OCI-LY1 (cell line): ENCODE results near the gene PPP2R3B.

ENCODE experiments used
- H2AFZ ChIP-seq: fragments of 200-600 bp; sonication (generic), shearing (Covaris generic); 2 replicates; pipeline ENCODE4 v1.6.0; 2014; ENCODE audit warnings: antibody characterized with exemption, mild to moderate bottlenecking, low read length
- H3F3A ChIP-seq: fragments of 200-600 bp; sonication (generic), shearing (Covaris generic); 2 replicates; pipeline ENCODE4 v1.6.0; 2014; ENCODE audit warnings: mild to moderate bottlenecking, antibody characterized with exemption, low read length, moderate library complexity; ENCODE audit not compliant: insufficient read depth
- H3K27ac ChIP-seq: fragments of 200-600 bp; sonication (generic); 2 replicates; pipeline ENCODE4 v1.5.1; 2014; ENCODE audit warnings: low read length, mixed run types, mild to moderate bottlenecking, low read depth; ENCODE audit not compliant: poor library complexity, severe bottlenecking
- H3K27me3 ChIP-seq: fragments of 200-600 bp; sonication (generic); 2 replicates; pipeline ENCODE4 v1.6.0; 2014; ENCODE audit warnings: antibody characterized with exemption, mild to moderate bottlenecking, low read length, moderate library complexity; ENCODE audit not compliant: insufficient read depth
- H3K36me3 ChIP-seq: fragments of 200-600 bp; sonication (generic); 2 replicates; pipeline ENCODE4 v1.6.1; 2014; ENCODE audit warnings: mild to moderate bottlenecking, antibody characterized with exemption, low read length, moderate library complexity, mixed read lengths; ENCODE audit not compliant: insufficient read depth
- H3K4me1 ChIP-seq: fragments of 200-600 bp; sonication (generic); 2 replicates; pipeline ENCODE4 v1.5.1; 2014; ENCODE audit warnings: mild to moderate bottlenecking, low read length, moderate library complexity; ENCODE audit not compliant: insufficient read depth, severe bottlenecking
- H3K4me2 ChIP-seq: fragments of 200-600 bp; sonication (generic), shearing (Covaris generic); 2 replicates; pipeline ENCODE4 v1.6.1; 2014; ENCODE audit warnings: low read length
- H3K4me3 ChIP-seq: fragments of 200-600 bp; sonication (generic); 2 replicates; pipeline ENCODE4 v1.5.1; 2014; ENCODE audit warnings: low read length, low read depth, mild to moderate bottlenecking, mixed read lengths; ENCODE audit not compliant: poor library complexity, severe bottlenecking
- H3K79me2 ChIP-seq: fragments of 200-600 bp; shearing (Covaris generic); 2 replicates; pipeline ENCODE4 v1.6.1; 2016; ENCODE audit warnings: mixed run types, low read length, mixed read lengths; ENCODE audit not compliant: insufficient read depth
- H3K9ac ChIP-seq: fragments of 200-600 bp; sonication (generic), shearing (Covaris generic); 2 replicates; pipeline ENCODE4 v1.6.1; 2014; ENCODE audit warnings: mild to moderate bottlenecking, low read length, mixed read lengths
- H3K9me2 ChIP-seq: fragments of 200-600 bp; sonication (generic), shearing (Covaris generic); 2 replicates; pipeline ENCODE4 v1.6.1; 2014; ENCODE audit warnings: low read depth, mild to moderate bottlenecking, low read length, mixed read lengths
- H3K9me3 ChIP-seq: fragments of 200-600 bp; shearing (Covaris generic); 2 replicates; pipeline ENCODE4 v1.6.1; 2014; ENCODE audit warnings: low read length, mixed read lengths
- H4K20me1 ChIP-seq: fragments of 200-600 bp; sonication (generic), shearing (Covaris generic); 2 replicates; pipeline ENCODE4 v1.6.0; 2016; ENCODE audit warnings: mild to moderate bottlenecking, low read length; ENCODE audit not compliant: insufficient read depth
- EZH2 ChIP-seq: fragments of 200-600 bp; sonication (generic), shearing (Covaris generic); IDR thresholded peaks from 2 replicates; pipeline ENCODE4 v1.8.0; 2017; ENCODE audit warnings: borderline replicate concordance, mixed run types, mild to moderate bottlenecking, antibody characterized with exemption, low read length, moderate library complexity, mixed read lengths
- TF ChIP-seq, protein P1 (sequence below): fragments of 200-600 bp; sonication (generic), shearing (Covaris generic); IDR thresholded peaks from 2 replicates; pipeline ENCODE4 v1.5.1; 2017; ENCODE audit warnings: mild to moderate bottlenecking, antibody characterized with exemption, low read length, moderate library complexity, mixed read lengths

The PPP2R3B gene

DNA sequence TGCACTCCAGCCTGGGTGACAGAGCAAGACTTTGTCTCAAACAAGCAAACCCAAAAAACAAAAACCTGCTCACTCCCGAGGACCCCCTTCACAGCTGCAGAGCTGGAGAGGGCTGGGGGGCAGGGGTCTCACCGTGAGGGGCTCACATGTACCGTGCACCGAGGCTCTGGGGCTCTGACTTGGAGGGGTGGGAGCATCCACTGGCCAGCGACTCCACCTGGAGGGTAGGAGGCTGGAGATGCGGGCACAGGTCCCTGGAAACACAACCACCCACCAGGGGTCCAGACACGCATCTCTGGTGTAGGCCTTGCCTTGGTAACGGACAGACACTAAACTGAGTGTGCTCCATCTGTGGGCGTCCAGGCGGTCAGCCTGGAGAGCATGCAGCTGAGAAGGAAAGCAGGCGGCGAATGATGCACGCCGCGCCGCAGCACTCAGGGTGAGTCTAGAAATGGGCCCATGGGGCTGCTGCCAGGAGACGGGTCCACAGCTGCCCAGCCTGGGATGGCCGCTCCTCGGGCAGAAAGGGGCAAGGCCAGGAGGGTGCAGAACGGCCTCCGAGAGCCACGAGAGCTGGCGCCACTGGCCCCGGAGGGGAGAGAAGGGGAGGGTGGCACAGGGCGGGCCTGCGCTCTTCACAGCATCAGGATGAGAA lies 26.1 kb downstream of the PPP2R3B start:
- Histone ChIP-seq H3K36me3 (peaks cover 85% of the 10 kb centered on the region), H4K20me1 (no peaks in the 10 kb centered on the region), H3K4me2 (no peak overlapping the region), H3K4me3 (no peak overlapping the region), H3K9me2 (no peaks in the 10 kb centered on the region), H3K4me1 (peaks cover 28% of the 10 kb centered on the region), H2AFZ (no peak overlapping the region), H3K9ac (no peak overlapping the region), H3K79me2 (peaks cover 29% of the 10 kb centered on the region), H3K27ac (no peak overlapping the region), H3K9me3 (0 out of 2 replicates have a peak, but pooled peaks cover 6% of the 10 kb centered on the region), H3K27me3 (no peaks in the 10 kb centered on the region), H3F3A (no peaks in the 10 kb centered on the region)
- TF ChIP-seq, protein P1, sequence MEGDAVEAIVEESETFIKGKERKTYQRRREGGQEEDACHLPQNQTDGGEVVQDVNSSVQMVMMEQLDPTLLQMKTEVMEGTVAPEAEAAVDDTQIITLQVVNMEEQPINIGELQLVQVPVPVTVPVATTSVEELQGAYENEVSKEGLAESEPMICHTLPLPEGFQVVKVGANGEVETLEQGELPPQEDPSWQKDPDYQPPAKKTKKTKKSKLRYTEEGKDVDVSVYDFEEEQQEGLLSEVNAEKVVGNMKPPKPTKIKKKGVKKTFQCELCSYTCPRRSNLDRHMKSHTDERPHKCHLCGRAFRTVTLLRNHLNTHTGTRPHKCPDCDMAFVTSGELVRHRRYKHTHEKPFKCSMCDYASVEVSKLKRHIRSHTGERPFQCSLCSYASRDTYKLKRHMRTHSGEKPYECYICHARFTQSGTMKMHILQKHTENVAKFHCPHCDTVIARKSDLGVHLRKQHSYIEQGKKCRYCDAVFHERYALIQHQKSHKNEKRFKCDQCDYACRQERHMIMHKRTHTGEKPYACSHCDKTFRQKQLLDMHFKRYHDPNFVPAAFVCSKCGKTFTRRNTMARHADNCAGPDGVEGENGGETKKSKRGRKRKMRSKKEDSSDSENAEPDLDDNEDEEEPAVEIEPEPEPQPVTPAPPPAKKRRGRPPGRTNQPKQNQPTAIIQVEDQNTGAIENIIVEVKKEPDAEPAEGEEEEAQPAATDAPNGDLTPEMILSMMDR, result no peak
- TF ChIP-seq EZH2, result no peak

DNA sequence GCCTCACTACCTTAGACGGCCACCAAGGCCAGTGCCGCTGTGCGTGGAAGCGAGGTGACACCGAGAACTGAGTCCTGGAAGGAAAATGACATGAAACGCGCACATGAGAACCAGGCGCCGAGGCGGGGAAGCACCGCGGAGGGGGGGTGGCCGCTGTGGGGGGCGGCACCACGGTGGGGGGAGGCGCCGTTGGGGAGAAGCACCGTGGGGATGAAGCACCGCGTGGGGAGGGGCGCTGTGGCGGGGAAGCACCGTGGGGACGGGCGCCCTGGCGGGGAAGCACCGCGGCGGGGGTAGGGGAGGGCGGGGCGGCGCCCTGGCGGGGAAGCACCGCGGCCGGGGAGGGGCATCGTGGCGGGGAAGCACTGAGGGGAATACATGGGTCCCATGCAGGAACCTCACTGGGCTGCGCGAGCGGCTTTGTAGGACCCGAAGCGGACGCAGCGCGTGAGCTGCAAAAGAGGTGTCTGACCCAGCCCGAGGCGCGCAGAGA lies 28.0 kb downstream of the PPP2R3B start:
- Histone ChIP-seq H3K4me2 (no peak overlapping the region), H3K27ac (no peak overlapping the region), H3K9me2 (no peaks in the 10 kb centered on the region), H3F3A (no peaks in the 10 kb centered on the region), H2AFZ (no peak overlapping the region), H3K79me2 (peaks cover 28% of the 10 kb centered on the region), H3K27me3 (no peaks in the 10 kb centered on the region), H3K4me3 (no peak overlapping the region), H3K4me1 (peaks cover 41% of the 10 kb centered on the region), H4K20me1 (no peaks in the 10 kb centered on the region), H3K9ac (no peak overlapping the region), H3K9me3 (0 out of 2 replicates have a peak, but pooled peaks cover 6% of the 10 kb centered on the region), H3K36me3 (peaks cover 94% of the 10 kb centered on the region)
- no peak for TF ChIP-seq EZH2
- TF ChIP-seq, protein P1, result no peak

DNA sequence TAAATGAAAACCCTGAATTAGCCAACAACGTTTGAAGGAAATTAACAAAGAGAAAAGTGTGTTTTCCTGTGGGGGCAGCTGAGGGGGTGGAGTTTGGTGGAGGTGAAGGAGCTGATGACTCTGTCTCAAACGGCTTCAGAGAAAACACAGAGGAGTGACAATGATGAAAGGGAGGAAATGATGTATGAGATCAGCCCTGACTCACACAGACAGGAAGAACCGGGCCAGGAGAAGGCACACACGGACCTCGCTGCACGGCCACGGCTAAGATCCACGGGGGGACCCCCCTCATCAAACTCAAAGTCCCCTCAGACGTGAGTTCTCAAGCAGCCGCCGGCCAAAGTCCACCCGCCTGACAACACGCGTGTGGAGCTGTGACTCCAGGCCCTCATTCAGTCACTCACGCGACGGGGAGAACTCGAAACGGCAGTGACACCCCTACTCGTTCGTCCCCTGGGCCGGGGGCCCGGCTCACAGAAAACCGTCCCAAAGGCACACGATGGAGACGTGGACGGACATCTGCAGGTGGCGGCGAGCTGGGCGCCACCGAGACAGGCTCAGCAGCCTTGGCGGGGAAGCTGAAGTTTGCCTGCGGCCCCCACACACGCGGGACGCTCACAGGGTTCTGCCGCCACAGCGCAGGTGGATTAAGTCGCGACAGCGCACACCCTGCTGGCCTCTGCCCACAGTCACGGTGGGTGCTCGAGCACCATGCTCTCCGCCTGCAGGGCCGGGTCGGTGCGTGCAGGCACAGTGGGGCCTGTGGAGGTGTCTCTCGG lies 28.8 kb downstream of the PPP2R3B start:
- H3K4me1 ChIP-seq, result peaks cover 41% of the 10 kb centered on the region
- H3K4me3 ChIP-seq, result no peak overlapping the region
- peaks cover 25% of the 10 kb centered on the region for H3K79me2 ChIP-seq
- TF ChIP-seq, protein P1, result no peak
- TF ChIP-seq EZH2, result no peak
- no peak overlapping the region for H3K4me2 ChIP-seq
- H3K9me3 ChIP-seq, result 0 out of 2 replicates have a peak, but pooled peaks cover 6% of the 10 kb centered on the region
- H3K9ac ChIP-seq, result no peak overlapping the region
- no peaks in the 10 kb centered on the region for H3F3A ChIP-seq
- peak overlapping the region; percentile 86 for H3K27ac ChIP-seq
- H3K9me2 ChIP-seq, result no peaks in the 10 kb centered on the region
- no peaks in the 10 kb centered on the region for H3K27me3 ChIP-seq
- H3K36me3 ChIP-seq, result peaks cover 92% of the 10 kb centered on the region
- H2AFZ ChIP-seq, result no peak overlapping the region
- no peaks in the 10 kb centered on the region for H4K20me1 ChIP-seq
